ENCODE data around the gene PRAME.
A peak's percentile ranks its signal among the peaks of the same experiment; 100 is the strongest.
"Not testable (repeated sequence)": the region's sequence is repeated elsewhere in the genome, so short reads cannot be mapped to it uniquely, and the experiment has no call there.

Gene PRAME

DNA sequence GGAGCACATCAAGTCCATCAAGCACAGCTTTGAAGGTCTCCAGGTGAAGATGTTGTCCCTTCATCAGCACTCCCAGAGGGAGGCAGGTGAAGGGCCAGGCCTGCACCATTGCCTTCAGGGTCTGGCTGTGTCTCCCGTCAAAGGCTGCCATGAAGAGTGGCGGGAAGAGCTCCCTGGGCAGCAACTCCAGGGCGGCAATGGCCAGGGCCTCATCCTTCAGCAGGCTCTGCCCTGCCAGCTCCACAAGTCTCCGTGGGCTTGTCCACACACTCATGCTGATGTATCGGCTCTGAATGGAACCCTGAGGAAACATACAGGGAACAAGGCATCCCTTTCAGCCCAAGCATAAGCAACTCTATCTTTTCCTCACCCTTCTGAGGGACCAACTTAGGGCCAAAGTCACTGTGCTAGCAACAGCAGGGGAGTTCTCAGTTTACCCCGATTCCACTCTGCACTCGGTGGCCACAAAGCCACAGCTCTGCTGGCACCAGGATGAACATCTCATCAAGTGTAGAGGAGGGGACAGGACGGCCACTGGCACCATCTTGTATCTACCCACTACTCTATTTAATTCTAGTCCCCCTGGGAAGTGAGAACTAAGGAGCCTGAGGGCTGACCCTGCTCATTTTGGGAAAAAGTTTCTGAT, 8.2 kb downstream of the PRAME start:
- DNase-seq: no peak

DNA sequence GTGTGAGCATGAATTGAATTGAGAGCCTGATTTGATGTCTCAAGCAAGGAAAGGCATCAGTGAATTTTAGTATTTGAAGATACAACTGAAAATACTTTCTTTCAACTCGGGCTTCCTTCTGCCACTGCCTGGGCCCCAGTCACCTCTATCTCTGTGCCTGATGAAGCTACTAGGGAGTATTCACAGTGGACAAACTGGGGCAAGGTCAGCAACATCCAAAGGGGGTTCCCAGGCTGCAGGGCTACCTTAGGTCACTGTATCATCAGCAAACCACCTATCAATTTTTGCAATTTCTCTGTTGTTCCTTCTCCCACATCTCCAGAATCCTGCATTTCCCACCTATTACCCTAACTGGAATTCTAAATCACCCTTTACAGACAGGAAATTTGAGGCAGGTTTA, 10.2 kb downstream of the PRAME start:
- DNase-seq: no peak

DNA sequence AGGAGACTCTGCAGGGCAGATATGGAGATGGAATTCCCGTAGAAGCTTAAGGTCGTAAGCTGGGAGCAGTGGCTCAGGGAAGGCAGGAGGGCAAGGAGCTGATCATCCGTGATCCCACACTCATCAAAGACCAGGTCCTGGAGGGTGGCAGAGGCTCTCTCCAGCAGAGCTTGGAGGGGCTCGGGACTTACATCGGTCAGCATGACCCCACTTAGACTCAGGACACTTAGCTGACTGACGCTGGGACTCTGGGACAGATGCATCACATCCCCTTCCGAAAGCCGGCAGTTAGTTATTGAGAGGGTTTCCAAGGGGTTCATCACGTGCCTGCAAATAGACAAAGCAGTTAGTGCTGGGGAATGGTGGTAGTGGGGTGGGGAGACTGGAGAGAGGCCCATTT, 10.7 kb downstream of the PRAME start:
- no peak for DNase-seq

DNA sequence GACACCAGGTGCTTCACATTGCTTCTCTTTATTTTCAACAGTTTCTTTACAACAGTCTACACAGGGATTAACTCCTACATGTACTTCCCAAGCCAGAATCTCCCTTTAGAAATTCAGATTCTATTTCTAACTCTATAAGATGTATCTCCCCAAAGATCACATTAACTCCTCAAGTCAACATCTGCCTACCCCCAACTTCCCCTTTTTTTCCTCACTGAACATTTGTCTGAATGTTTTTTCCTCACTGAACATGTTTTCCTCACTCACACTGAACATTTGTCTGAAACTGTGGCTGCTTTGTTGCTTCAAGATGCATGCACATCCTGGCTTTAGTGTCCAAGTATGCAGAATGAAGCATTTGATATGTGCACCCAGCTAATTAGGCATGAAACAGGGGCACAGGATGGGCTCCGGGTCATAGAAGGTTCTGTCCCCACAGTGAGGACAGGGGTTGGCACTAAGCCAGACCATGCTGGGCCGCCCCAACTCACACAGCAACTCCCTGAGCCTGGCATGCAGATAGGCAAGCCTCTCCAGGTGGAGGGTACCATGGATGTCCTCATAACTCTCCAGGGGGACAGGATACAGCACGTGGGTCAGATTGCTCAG, 11.3 kb downstream of the PRAME start:
- DNase-seq: peak; percentile 65

DNA sequence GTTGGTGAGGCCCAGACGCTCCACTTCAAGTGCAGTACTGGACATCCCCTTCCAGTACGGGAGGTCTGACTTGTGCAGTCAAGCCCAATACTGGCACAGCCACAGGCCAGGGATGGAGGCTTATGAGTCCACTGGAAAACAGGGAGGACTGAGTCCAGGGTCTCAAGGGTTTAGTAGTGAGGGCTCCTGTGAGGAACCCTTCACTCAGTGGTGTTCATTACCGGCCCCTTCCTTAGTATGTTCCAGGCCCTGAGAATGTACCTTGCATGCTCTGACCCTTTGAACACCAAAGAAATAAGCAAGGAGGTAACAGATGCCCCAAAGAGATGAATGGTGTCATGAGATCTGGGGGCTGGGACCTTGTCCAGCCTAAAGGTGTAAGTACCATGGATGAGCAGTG, 11.8 kb downstream of the PRAME start:
- DNase-seq: no peak

GRCh38 chr22:22546490-22546889, 12.6 kb downstream of the PRAME start:
- peak; percentile 90 for DNase-seq

DNA sequence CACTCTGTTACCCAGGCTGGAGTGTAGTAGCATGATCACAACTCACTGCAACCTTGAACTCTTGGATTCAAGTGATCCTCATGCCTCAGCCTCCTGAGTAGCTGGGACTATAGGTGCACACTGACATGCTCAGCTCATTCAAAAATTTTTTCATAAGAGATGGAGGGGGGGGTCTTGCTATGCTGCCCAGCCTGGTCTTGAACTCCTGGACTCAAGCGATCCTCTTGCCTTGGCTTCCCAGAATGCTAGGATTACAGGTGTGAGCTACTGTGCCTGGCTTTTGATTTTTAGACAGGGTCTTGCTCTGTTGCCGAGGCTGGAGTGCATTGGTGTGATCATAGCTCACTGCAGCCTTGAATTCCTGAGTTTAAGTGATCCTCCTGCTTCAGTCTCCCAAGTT, 14.0 kb downstream of the PRAME start:
- no peak for DNase-seq

GRCh38 chr22:22538226-22538989, 20.7 kb downstream of the PRAME start:
- no peak for DNase-seq

GRCh38 chr22:22536916-22537315, 22.1 kb downstream of the PRAME start:
- DNase-seq: no peak

- DNase-seq: no peak
Measured at GRCh38 chr22:22536515-22536914, 22.6 kb downstream of the PRAME start.

GRCh38 chr22:22535662-22536061, 23.4 kb downstream of the PRAME start:
- no peak for DNase-seq

- DNase-seq: no peak
Measured at GRCh38 chr22:22534604-22535415, 24.3 kb downstream of the PRAME start.

DNA sequence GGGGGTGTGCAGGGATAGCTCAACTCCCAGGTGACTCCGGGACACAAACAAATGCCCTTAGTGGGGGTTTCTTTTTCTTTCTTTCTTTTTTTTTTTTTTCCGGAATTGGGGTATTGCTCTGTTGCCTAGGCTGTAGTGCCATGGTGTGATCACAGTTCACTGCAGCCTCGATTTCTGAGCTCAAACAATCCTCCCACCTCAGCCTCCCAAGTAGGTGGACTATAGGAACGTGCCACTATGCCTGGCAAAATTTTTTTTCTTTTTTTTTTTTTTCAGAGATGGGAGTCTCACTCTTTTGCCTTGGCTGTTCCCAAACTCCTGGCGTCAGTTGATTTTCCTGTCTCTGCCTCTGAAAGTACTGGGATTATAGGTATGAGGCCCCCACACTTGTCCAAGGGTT, 25.2 kb downstream of the PRAME start:
- no peak for DNase-seq

GRCh38 chr22:22533417-22533816, 25.6 kb downstream of the PRAME start:
- DNase-seq: no peak

DNA sequence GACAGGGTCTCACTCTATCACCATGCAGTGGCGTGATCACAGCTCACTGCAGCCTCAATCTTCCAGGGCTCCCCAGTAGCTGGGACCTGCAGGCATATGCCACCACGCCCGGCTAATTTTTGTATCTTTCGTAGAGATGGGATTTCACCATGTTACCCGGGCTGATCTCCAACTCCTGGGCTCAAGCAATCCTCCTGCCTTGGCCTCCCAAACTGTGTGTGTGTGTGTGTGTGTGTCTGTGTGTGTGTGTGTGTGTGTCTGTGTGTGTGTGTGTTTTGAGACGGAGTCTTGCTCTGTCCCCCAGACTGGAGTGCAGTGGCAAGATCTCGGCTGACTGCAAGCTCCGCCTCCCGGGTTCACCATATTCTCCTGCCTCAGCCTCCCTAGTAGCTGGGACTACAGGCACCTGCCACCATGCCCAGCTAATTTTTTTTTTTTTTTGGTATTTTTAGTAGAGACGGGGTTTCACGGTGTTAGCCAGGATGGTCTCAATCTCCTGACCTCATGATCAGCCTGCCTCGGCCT, 26.5 kb downstream of the PRAME start:
- DNase-seq: not testable (repeated sequence)

- no peak for DNase-seq
Measured at GRCh38 chr22:22531770-22532546, 27.1 kb downstream of the PRAME start.

DNA sequence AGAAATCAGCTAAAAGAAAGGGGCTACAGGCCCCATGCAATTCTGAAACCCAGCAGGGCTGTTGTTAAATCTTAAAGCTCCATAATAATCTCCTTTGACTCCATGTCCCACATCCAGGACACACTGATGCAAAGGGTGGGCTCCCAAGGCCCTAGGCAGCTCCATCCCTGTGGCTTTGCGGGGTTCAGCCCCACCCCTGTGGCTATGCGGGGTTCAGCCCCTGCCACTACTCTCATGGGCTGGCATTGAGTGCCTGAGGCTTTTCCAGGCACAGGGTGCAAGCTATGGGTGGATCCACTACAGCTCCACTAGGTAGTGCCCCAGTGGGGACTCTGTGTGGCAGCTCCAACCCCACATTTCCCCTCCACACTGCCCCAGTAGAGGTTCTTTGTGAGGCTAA, 30.3 kb downstream of the PRAME start:
- DNase-seq: no peak

- DNase-seq: no peak
Measured at GRCh38 chr22:22527312-22527711, 31.8 kb downstream of the PRAME start.

DNA sequence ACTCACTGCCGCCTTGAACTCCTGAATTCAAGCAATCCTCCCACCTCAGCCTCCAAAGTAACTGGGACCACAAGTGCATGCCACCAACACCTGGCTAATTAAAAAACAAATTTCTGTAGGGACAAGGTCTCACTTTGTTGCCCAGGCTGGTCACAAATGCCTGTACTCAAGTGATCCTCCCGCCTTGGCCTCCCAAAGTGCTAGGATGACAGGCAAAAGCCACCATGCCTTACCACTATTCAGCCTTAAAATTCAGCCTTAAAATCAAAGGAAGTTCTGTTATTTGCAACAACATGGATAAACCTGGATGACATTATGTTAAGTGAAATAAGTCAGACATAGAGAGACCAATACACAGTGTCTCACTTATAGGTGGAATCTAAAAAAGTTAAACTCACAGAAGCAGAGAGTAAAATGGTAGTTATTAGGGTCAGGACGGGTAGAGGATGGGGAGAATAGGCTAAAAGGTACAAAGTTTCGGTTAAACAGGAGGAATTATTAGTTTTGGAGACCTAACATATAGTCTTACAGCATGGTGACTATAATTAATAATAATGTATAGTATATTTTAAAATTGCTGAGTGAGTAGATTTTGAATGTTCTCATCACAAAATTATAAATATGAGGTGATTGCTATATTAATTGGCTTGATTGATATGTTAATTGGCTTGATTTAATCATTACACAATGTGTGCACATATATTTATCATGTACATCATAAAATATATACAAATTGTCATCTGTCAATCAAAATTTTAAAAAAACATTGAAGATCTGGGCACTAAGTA, 32.7 kb downstream of the PRAME start:
- DNase-seq: no peak

DNA sequence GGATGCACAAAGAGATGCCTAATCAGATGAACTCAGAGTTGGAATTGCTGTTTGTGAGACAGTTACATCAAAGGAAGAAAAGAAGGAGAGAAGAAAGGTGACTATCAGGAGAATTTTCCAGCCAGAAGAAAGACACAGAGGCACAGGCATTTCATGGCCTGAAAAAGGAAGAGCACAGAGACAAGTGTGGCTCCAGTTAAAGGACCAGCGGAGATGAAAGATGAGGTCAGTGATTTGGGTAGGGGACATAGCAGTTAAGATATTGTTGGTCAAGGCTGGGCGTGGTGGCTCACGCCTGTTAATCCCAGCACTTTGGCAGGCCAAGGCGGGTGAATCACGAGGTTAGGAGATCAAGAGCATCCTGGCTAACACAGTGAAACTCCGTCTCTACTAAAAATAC, 35.6 kb downstream of the PRAME start:
- no peak for DNase-seq

- no peak for DNase-seq
Measured at GRCh38 chr22:22521631-22522030, 37.4 kb downstream of the PRAME start.
